ENCODE results near the gene HUS1. TPM values are rescaled to one million over a fixed set of nuclear protein-coding genes. Genes with fewer than 3 reads are reported as not detected.
"Not testable (repeated sequence)": the region's sequence is repeated elsewhere in the genome, so short reads cannot be mapped to it uniquely, and the experiment has no call there.

HUS1 gene
- total RNA-seq, 1 experiment from 2014 or later, result 12.2 TPM

DNA sequence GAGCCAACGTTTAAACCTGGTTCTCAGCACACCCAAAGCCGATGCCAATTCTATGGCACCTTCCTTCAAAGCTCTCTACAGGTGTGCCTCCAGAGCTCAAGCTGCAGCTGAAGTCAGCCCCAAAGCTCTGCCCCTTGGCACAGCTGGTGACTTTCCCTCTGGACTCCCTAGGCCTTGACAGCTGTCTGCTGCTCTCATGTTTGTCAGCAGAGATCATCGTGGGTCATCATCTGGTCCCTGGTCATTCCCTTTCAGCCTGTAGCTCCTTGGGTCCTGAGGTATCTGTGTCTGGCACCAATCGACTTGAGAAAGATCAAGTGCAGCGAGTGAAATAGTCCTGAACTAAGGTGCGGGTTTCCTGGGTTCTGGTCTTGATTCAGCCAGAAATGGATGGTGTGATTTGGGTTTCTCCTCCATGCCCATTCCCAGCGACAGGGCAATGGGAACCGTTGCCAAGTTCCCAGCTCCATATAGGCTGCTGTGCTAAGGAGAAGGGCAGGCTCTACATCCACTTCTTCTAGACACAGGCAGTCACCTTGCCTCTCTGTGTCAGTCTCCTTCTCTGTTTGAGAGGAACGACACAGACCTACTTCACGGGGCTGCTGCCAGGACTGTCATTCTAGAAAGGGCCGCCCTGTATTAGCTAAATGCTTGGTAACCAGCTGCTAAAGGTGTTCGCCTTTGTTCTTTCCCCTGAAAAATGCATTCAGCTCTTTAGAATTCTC lies 34.7 kb downstream of the HUS1 start:
- no peaks in the 10 kb centered on the region for H3K36me3 ChIP-seq (replicated peaks; ENCODE audit: control insufficient read depth, insufficient read depth, low read length)
- no peak for DNase-seq
- no peaks in the 10 kb centered on the region for H3K27me3 ChIP-seq (ENCODE audit: control insufficient read depth, insufficient read depth, low read length)
- H3K4me3 ChIP-seq (ENCODE audit: insufficient read depth, low read depth, low read length), result no peak overlapping the region

DNA sequence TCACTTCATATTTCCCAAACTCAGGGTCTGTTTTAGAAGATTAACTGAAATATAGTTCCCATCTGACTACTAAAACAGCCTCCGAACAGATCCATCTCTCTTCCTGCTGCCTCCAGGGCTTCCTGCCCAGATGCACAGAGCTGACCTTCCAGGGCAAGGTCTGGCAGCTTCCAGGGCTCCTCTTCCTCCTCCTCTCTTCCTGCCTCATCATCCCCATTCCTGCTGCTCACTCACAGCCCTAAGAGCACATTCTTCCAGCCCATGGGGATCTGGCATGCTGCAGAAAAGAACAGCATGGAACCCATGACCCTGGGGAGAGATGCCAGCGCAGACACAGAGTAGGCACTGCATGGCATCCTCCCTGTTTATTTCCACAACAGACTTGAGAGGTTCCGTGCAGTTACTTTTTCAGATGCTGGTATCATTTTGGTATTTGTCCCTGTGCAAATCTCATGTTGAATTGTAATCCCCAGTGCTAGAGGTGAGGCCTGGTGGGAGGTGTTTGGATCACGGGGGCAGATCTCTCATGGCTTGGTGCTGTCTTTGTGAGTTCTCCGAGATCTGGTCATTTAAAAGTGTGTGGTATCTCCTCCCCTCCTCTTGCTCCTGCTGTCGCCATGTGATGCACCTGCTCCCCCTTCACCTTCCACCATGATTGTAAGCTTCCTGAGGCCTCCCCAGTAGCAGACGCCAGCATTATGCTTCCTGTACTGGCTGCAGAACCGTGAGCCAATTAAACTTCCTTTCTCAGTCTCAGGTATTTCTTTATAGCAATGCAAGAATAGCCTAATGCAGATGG lies 35.5 kb downstream of the HUS1 start:
- no peak overlapping the region for H3K4me3 ChIP-seq (ENCODE audit: insufficient read depth, low read depth, low read length)
- no peaks in the 10 kb centered on the region for H3K27me3 ChIP-seq (ENCODE audit: control insufficient read depth, insufficient read depth, low read length)
- H3K36me3 ChIP-seq (replicated peaks; ENCODE audit: control insufficient read depth, insufficient read depth, low read length), result no peaks in the 10 kb centered on the region
- DNase-seq, result no peak

DNA sequence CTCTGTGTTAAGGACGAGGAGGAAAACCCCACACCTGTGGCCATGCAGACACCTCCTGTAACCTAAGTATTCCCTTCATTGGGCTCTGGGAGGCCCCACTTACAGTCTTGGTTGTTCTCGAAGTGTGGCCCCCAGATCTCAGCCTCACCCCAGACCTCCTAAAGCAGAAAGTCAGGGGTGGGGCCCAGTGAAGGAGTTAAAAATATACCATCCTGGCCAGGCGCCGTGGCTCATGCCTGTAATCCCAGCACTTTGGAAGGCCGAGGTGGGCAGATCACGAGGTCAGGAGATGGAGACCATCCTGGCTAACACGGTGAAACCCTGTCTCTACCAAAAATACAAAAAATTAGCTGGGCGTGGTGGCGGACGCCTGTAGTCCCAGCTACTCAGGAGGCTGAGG lies 36.8 kb downstream of the HUS1 start:
- H3K27me3 ChIP-seq (ENCODE audit: control insufficient read depth, insufficient read depth, low read length); H3K36me3 ChIP-seq (replicated peaks; ENCODE audit: control insufficient read depth, insufficient read depth, low read length); DNase-seq; H3K4me3 ChIP-seq (ENCODE audit: insufficient read depth, low read depth, low read length): not testable (repeated sequence)

GRCh38 chr7:47942132-47942531 lies 37.3 kb downstream of the HUS1 start:
- DNase-seq, result peak; percentile 57
- Histone ChIP-seq H3K27me3 (ENCODE audit: control insufficient read depth, insufficient read depth, low read length) (no peaks in the 10 kb centered on the region), H3K36me3 (replicated peaks; ENCODE audit: control insufficient read depth, insufficient read depth, low read length) (no peaks in the 10 kb centered on the region), H3K4me3 (ENCODE audit: insufficient read depth, low read depth, low read length) (no peak overlapping the region)

DNA sequence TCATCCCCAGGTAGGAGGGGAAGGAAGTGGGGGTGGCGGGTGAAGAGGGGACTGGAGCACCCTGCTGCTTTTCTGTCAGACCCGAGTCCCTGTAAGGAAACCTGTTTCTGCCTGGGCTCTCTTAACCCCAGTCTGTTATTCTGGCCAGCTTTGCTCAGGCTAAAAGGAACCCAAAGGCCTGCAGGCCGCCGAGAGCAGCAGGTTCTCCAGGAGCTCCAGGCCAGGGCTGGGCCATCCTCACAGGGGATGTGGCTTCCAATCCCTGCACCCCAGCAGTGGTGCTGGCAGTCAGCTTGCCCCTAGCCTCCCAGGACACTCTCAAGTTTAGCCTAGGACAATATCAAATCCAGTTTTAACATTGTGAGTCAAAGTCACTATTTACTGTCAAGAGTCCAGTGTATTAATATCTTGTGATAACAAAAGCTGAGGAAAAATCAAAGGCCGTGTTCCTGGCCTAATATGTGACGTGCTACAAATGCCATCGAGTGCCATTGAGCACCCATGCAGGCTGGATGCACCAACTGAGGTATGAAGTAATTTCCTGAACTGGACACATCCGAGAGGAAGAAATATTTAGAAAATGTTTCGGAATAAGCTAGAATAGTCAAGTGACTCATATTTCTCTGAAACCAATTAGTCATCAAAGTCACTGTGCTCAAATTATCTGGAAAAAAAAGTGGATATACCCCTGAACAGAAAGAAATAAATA lies 38.1 kb downstream of the HUS1 start:
- DNase-seq, result peak; percentile 61
- no peaks in the 10 kb centered on the region for H3K36me3 ChIP-seq (replicated peaks; ENCODE audit: control insufficient read depth, insufficient read depth, low read length)
- H3K4me3 ChIP-seq (ENCODE audit: insufficient read depth, low read depth, low read length), result no peak overlapping the region
- H3K27me3 ChIP-seq (ENCODE audit: control insufficient read depth, insufficient read depth, low read length), result no peaks in the 10 kb centered on the region

- Histone ChIP-seq H3K27me3 (ENCODE audit: control insufficient read depth, insufficient read depth, low read length) (no peaks in the 10 kb centered on the region), H3K4me3 (ENCODE audit: insufficient read depth, low read depth, low read length) (no peak overlapping the region), H3K36me3 (replicated peaks; ENCODE audit: control insufficient read depth, insufficient read depth, low read length) (no peaks in the 10 kb centered on the region)
- no peak for DNase-seq
These were observed 39.1 kb downstream of the HUS1 start for GRCh38 chr7:47940088-47941013.

GRCh38 chr7:47939425-47940036 lies 39.9 kb downstream of the HUS1 start:
- no peak for DNase-seq
- Histone ChIP-seq H3K4me3 (ENCODE audit: insufficient read depth, low read depth, low read length) (no peak overlapping the region), H3K27me3 (ENCODE audit: control insufficient read depth, insufficient read depth, low read length) (no peaks in the 10 kb centered on the region), H3K36me3 (replicated peaks; ENCODE audit: control insufficient read depth, insufficient read depth, low read length) (no peaks in the 10 kb centered on the region)

DNA sequence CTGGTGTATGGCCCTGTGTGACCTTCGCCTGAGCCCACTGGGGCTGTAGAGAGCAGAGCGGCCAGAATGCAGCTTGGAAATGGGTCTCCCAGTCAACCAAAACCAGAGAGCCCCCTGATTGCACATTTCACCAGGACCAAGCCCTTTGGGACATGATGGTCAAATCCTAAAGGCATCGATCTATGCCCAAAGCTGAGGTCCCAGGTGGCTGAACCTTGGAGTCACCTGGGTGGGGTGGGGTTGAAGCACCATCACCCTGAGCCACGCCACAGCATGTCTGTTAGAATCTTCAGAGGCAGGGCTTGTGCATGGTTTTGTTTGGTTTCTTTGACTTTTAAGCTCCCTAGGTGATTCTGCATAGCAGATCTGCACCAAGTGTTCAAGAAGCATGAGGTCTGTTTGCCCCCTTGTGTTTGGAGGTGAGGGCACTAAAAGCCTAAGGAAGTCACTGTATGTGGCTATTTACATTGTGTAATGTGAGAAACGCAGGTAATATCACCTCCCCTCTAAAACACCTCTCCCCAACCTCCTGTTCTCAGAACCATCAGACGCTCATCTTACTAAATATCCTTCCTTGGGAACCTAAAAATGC lies 40.7 kb downstream of the HUS1 start:
- no peak for DNase-seq
- Histone ChIP-seq H3K4me3 (ENCODE audit: insufficient read depth, low read depth, low read length) (no peak overlapping the region), H3K36me3 (replicated peaks; ENCODE audit: control insufficient read depth, insufficient read depth, low read length) (no peaks in the 10 kb centered on the region), H3K27me3 (ENCODE audit: control insufficient read depth, insufficient read depth, low read length) (no peaks in the 10 kb centered on the region)

GRCh38 chr7:47937711-47938573 lies 41.5 kb downstream of the HUS1 start:
- Histone ChIP-seq H3K36me3 (replicated peaks; ENCODE audit: control insufficient read depth, insufficient read depth, low read length) (no peaks in the 10 kb centered on the region), H3K27me3 (ENCODE audit: control insufficient read depth, insufficient read depth, low read length) (no peaks in the 10 kb centered on the region), H3K4me3 (ENCODE audit: insufficient read depth, low read depth, low read length) (no peak overlapping the region)
- no peak for DNase-seq

DNA sequence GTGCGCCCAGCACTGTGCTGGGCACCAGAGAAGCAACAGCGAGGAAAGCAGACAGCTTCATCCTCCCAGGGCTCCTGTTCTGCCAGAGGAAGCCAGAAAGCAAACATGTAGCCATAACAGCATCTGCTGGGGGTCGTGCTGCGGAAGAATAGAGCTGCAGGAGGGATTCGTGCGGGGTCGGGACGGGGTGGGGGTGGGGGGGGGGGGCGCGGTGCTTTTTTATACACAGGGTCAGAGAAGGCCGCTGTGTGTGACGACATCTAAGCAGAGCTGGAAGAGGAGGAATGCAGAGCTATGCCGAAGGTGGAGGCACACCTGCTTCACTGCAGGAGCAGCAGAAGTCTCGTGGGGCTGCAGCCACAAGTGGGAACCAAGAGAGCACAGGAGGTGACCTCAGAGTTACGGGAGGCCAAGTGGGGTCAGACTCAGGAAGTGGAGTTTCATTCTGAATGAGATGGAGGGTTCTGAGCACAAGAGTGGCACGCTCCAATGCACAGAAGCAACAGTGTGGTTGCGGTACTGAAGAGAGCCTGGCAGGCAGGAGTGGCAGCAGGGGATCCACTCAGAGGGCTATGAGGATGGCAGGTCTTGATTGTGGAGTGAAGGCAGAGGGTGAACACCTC lies 42.2 kb downstream of the HUS1 start:
- DNase-seq, result peak; percentile 64
- Histone ChIP-seq H3K4me3 (ENCODE audit: insufficient read depth, low read depth, low read length) (no peak overlapping the region), H3K36me3 (replicated peaks; ENCODE audit: control insufficient read depth, insufficient read depth, low read length) (no peaks in the 10 kb centered on the region), H3K27me3 (ENCODE audit: control insufficient read depth, insufficient read depth, low read length) (no peaks in the 10 kb centered on the region)

GRCh38 chr7:47936323-47936722 lies 43.1 kb downstream of the HUS1 start:
- Histone ChIP-seq H3K27me3 (ENCODE audit: control insufficient read depth, insufficient read depth, low read length) (no peaks in the 10 kb centered on the region), H3K36me3 (replicated peaks; ENCODE audit: control insufficient read depth, insufficient read depth, low read length) (no peaks in the 10 kb centered on the region), H3K4me3 (ENCODE audit: insufficient read depth, low read depth, low read length) (no peak overlapping the region)
- DNase-seq, result no peak

- H3K36me3 ChIP-seq (replicated peaks; ENCODE audit: control insufficient read depth, insufficient read depth, low read length), result no peaks in the 10 kb centered on the region
- DNase-seq, result no peak
These were observed 44.1 kb downstream of the HUS1 start for GRCh38 chr7:47935336-47935735.

More at GRCh38 chr7:47935336-47935735, 44.1 kb downstream of the HUS1 start:
- H3K27me3 ChIP-seq (ENCODE audit: control insufficient read depth, insufficient read depth, low read length), result no peaks in the 10 kb centered on the region
- no peak overlapping the region for H3K4me3 ChIP-seq (ENCODE audit: insufficient read depth, low read depth, low read length)

Measured in H7 (cell line).